ENCODE measurements around the gene METTL25.
A peak's percentile ranks its signal among the peaks of the same experiment; 100 is the strongest.
"Not testable (repeated sequence)": the region's sequence is repeated elsewhere in the genome, so short reads cannot be mapped to it uniquely, and the experiment has no call there.

Gene METTL25

DNA sequence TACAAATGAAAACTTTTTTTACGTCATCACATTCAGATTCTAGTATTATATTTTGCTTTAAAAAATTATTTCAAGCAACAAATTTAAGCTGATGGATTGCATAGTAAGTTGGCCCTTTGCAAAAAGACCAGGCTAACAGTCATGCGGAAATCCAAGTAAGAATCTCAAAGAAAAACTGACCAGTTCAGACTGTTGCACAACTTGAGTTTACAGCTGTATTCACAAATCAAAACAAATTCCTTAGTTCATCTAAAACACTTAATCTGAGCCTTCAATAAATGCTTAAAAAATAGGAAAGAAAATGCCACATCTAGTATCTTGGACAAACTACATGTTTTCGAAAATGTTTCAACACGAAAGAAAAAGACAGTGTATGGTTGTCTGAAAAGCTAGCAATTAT is 989 bp upstream of the METTL25 start:
- H3K36me3 ChIP-seq (ENCODE audit: control insufficient read depth, insufficient read depth, low read length): no peaks in the 10 kb centered on the region
- peaks cover 10% of the 10 kb centered on the region for H3K4me1 ChIP-seq

GRCh38 chr12:82357845-82358199 is 507 bp upstream of the METTL25 start:
- Histone ChIP-seq H3K4me1 (peaks cover 13% of the 10 kb centered on the region), H3K9ac (peak overlapping the region; percentile 49), H3K4me2 (ENCODE audit: low read length) (peak overlapping the region; percentile 90), H3K27ac (peak overlapping the region; percentile 93), H3K4me3 (ENCODE audit: low read depth, low read length) (peak overlapping the region; percentile 82), H3K27me3 (ENCODE audit: control insufficient read depth, insufficient read depth, low read length) (no peaks in the 10 kb centered on the region), H2AFZ (peak overlapping the region; percentile 76), H3K9me3 (ENCODE audit: control insufficient read depth, low read length) (no peaks in the 10 kb centered on the region), H3K79me2 (peaks cover 10% of the 10 kb centered on the region), H3K36me3 (ENCODE audit: control insufficient read depth, insufficient read depth, low read length) (no peaks in the 10 kb centered on the region)
- no peak for TF ChIP-seq CTCF (IDR thresholded peaks at IDR 0.05)

More for the DNA sequence above, 989 bp upstream of the METTL25 start:
- Histone ChIP-seq H3K9ac (no peak overlapping the region), H3K79me2 (peaks cover 10% of the 10 kb centered on the region), H3K4me2 (ENCODE audit: low read length) (peak overlapping the region; percentile 90), H3K27ac (peak overlapping the region; percentile 93), H2AFZ (no peak overlapping the region), H3K27me3 (ENCODE audit: control insufficient read depth, insufficient read depth, low read length) (no peaks in the 10 kb centered on the region), H3K9me3 (ENCODE audit: control insufficient read depth, low read length) (no peaks in the 10 kb centered on the region), H3K4me3 (ENCODE audit: low read depth, low read length) (peak overlapping the region; percentile 82)
- TF ChIP-seq CTCF (IDR thresholded peaks at IDR 0.05): no peak

DNA sequence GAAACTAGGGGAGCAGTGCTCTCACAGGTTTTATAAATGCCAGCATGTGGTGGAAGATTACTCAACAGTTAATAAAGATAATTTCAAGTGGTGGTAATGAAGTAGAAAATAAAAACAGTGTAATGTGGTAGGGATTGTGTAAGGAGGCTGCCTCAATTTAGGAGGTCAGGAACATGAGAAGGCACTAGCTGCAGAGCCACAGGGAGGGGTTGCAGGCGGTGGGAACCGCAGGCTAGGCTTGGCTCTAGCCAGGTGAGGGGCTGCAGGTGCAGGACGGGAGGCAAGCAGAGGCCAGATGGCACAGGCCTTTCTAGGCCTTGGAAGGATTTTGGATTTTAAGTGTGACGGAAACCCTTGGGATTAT is 768 bp downstream of the METTL25 start:
- Histone ChIP-seq H3K27me3 (ENCODE audit: control insufficient read depth, insufficient read depth, low read length) (no peaks in the 10 kb centered on the region), H3K4me2 (ENCODE audit: low read length) (peak overlapping the region; percentile 77), H3K9ac (no peak overlapping the region), H3K9me3 (ENCODE audit: control insufficient read depth, low read length) (no peaks in the 10 kb centered on the region), H3K79me2 (peaks cover 10% of the 10 kb centered on the region), H3K27ac (peak overlapping the region; percentile 93), H3K4me1 (peaks cover 13% of the 10 kb centered on the region), H3K36me3 (ENCODE audit: control insufficient read depth, insufficient read depth, low read length) (no peaks in the 10 kb centered on the region), H2AFZ (peak overlapping the region; percentile 76), H3K4me3 (ENCODE audit: low read depth, low read length) (peak overlapping the region; percentile 82)
- TF ChIP-seq CTCF (IDR thresholded peaks at IDR 0.05): no peak

DNA sequence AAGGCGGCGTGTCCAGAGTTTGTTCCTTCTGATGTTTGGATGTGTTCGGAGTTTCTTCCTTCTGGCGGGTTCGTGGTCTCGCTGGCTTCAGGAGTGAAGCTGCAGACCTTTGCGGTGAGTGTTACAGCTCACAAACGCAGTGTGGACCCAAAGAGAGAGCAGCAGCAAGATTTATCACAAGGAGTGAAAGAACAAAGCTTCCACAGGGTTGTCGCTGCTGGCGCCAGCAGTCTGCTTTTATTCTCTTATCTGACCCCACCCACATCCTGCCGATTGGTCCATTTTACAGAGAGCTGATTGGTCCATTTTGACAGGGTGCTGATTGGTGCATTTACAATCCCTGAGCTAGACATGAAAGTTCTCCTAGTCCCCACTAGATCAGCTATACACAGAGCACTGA is 2.5 kb downstream of the METTL25 start:
- not testable (repeated sequence) for H3K27me3 ChIP-seq (ENCODE audit: control insufficient read depth, insufficient read depth, low read length); H3K4me2 ChIP-seq (ENCODE audit: low read length); H3K9ac ChIP-seq; H3K27ac ChIP-seq; H3K9me3 ChIP-seq (ENCODE audit: control insufficient read depth, low read length); H2AFZ ChIP-seq; H3K36me3 ChIP-seq (ENCODE audit: control insufficient read depth, insufficient read depth, low read length); H3K4me3 ChIP-seq (ENCODE audit: low read depth, low read length)
- H3K4me1 ChIP-seq: peaks cover 13% of the 10 kb centered on the region
- H3K79me2 ChIP-seq: peaks cover 12% of the 10 kb centered on the region

DNA sequence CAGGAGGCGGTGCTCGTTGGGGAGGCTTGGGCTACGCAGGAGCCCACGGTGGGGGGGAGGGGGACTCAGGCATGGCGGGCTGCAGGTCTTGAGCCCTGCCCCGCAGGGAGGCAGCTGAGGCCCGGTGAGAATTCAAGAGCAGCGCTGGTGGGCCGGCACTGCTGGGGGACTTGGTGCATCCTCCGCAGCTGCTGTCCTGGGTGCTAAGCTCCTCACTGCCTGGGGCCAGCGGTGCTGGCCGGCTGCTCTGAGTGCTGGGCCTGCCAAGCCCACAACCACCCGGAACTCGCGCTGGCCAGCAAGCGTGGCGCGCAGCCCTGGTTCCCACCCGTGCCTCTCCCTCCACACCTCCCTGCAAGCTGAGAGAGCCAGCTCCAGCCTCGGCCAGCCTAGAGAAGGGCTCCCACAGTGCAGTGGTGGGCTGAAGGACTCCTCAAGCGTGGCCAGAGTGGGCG is 3.2 kb downstream of the METTL25 start:
- no peaks in the 10 kb centered on the region for H3K27me3 ChIP-seq (ENCODE audit: control insufficient read depth, insufficient read depth, low read length)
- no peak overlapping the region for H3K27ac ChIP-seq
- H2AFZ ChIP-seq: no peak overlapping the region
- no peak for TF ChIP-seq CTCF (IDR thresholded peaks at IDR 0.05)
- no peaks in the 10 kb centered on the region for H3K9me3 ChIP-seq (ENCODE audit: control insufficient read depth, low read length)
- peaks cover 13% of the 10 kb centered on the region for H3K4me1 ChIP-seq
- peaks cover 12% of the 10 kb centered on the region for H3K79me2 ChIP-seq
- H3K9ac ChIP-seq: no peak overlapping the region
- H3K4me2 ChIP-seq (ENCODE audit: low read length): no peak overlapping the region
- H3K4me3 ChIP-seq (ENCODE audit: low read depth, low read length): no peak overlapping the region
- no peaks in the 10 kb centered on the region for H3K36me3 ChIP-seq (ENCODE audit: control insufficient read depth, insufficient read depth, low read length)

Data from parathyroid adenoma (tissue), 2 donors.